OCI-LY3 (cell line): ENCODE data around the gene CCL1.

ENCODE experiments used
- H2AFZ ChIP-seq: fragments of 200-600, 300-600 bp; shearing (Covaris generic); 2 replicates; pipeline ENCODE4 v1.6.0; 2014; ENCODE audit warnings: antibody characterized with exemption, low read depth, low read length
- H3K27ac ChIP-seq: fragments of 200-600, 300-600 bp; sonication (generic); 2 replicates; pipeline ENCODE4 v1.5.1; 2014; ENCODE audit warnings: mild to moderate bottlenecking, low read length, moderate library complexity, mixed read lengths
- H3K27me3 ChIP-seq: fragments of 200-600, 300-600 bp; sonication (generic); 2 replicates; pipeline ENCODE4 v1.6.1; 2014; ENCODE audit warnings: low read depth, low read length, mixed read lengths
- H3K36me3 ChIP-seq: fragments of 200-600, 300-600 bp; sonication (generic); replicated peaks from 2 replicates; pipeline ENCODE3; 2014; ENCODE audit warnings: low read depth, low read length, mixed read lengths
- H3K4me1 ChIP-seq: fragments of 300-600, 200-600 bp; sonication (generic); 2 replicates; pipeline ENCODE4 v1.6.1; 2014; ENCODE audit warnings: low read length, mixed read lengths
- H3K4me2 ChIP-seq: fragments of 200-600, 300-600 bp; sonication (generic); 2 replicates; pipeline ENCODE4 v1.6.1; 2014; ENCODE audit warnings: low read length, mixed read lengths
- H3K4me3 ChIP-seq: fragments of 300-600, 200-600 bp; sonication (generic); 2 replicates; pipeline ENCODE4 v1.5.1; 2014; ENCODE audit warnings: antibody characterized with exemption, mild to moderate bottlenecking, low read length, moderate library complexity
- H3K79me2 ChIP-seq: fragments of 300-600, 200-600 bp; shearing (Covaris generic); 2 replicates; pipeline ENCODE4 v1.6.1; 2014; ENCODE audit warnings: mild to moderate bottlenecking, low read length, mixed read lengths
- H3K9ac ChIP-seq: fragments of 300-600, 200-600 bp; shearing (Covaris generic); 2 replicates; pipeline ENCODE4 v1.6.0; 2014; ENCODE audit warnings: mild to moderate bottlenecking, low read length, moderate library complexity
- H3K9me3 ChIP-seq: fragments of 200-600, 300-600 bp; shearing (Covaris generic); 2 replicates; pipeline ENCODE4 v1.6.1; 2014; ENCODE audit warnings: low read length, mixed read lengths; ENCODE audit not compliant: insufficient read depth
- H4K20me1 ChIP-seq: fragments of 200-600, 300-600 bp; sonication (generic); 2 replicates; pipeline ENCODE4 v1.6.1; 2016; ENCODE audit warnings: low read length, mixed read lengths; ENCODE audit not compliant: insufficient read depth
- CTCF ChIP-seq: fragments of 200-600, 300-600 bp; sonication (generic); IDR thresholded peaks from 2 replicates; pipeline ENCODE4 v1.5.1; 2014; ENCODE audit warnings: antibody characterized with exemption, low read length, low read depth
- EZH2phosphoT487 ChIP-seq: fragments of 200-600 bp; shearing (Covaris generic); IDR thresholded peaks from 2 replicates; pipeline ENCODE4 v1.6.1; 2018; ENCODE audit warnings: antibody characterized with exemption, mixed run types, low read depth

Gene CCL1

GRCh38 chr17:34408439-34408838, 45.4 kb upstream of the CCL1 start:
- Histone ChIP-seq H3K27me3 (peaks cover 71% of the 10 kb centered on the region), H3K9ac (no peak overlapping the region), H3K79me2 (no peaks in the 10 kb centered on the region), H4K20me1 (no peaks in the 10 kb centered on the region; the same call in 1 of the 2 replicates), H3K4me3 (no peak overlapping the region), H2AFZ (no peak overlapping the region), H3K4me1 (no peaks in the 10 kb centered on the region), H3K9me3 (no peaks in the 10 kb centered on the region), H3K4me2 (no peak overlapping the region), H3K27ac (no peak overlapping the region), H3K36me3 (no peaks in the 10 kb centered on the region)
- no peak for TF ChIP-seq CTCF
- no peak for TF ChIP-seq EZH2phosphoT487

- Histone ChIP-seq H4K20me1 (no peaks in the 10 kb centered on the region; the same call in 1 of the 2 replicates), H3K27ac (no peak overlapping the region), H3K4me1 (no peaks in the 10 kb centered on the region), H3K36me3 (no peaks in the 10 kb centered on the region), H3K4me2 (no peak overlapping the region), H3K4me3 (no peak overlapping the region), H3K27me3 (peaks cover 53% of the 10 kb centered on the region), H3K9me3 (no peaks in the 10 kb centered on the region), H3K79me2 (no peaks in the 10 kb centered on the region), H3K9ac (no peak overlapping the region), H2AFZ (no peak overlapping the region)
- TF ChIP-seq EZH2phosphoT487 (no peak), CTCF (no peak)
These were observed 43.2 kb upstream of the CCL1 start for GRCh38 chr17:34406226-34406625.

GRCh38 chr17:34403006-34403405, 40.0 kb upstream of the CCL1 start:
- H3K4me1 ChIP-seq, result peaks cover 19% of the 10 kb centered on the region
- no peak overlapping the region for H2AFZ ChIP-seq
- H3K4me3 ChIP-seq, result no peak overlapping the region
- H3K27ac ChIP-seq, result no peak overlapping the region
- no peaks in the 10 kb centered on the region for H3K79me2 ChIP-seq
- H3K36me3 ChIP-seq, result no peaks in the 10 kb centered on the region
- peaks cover 49% of the 10 kb centered on the region for H3K27me3 ChIP-seq
- TF ChIP-seq EZH2phosphoT487, result no peak
- TF ChIP-seq CTCF, result no peak
- no peaks in the 10 kb centered on the region; the same call in 1 of the 2 replicates for H4K20me1 ChIP-seq
- no peak overlapping the region for H3K4me2 ChIP-seq
- no peak overlapping the region for H3K9ac ChIP-seq
- H3K9me3 ChIP-seq, result no peaks in the 10 kb centered on the region

DNA sequence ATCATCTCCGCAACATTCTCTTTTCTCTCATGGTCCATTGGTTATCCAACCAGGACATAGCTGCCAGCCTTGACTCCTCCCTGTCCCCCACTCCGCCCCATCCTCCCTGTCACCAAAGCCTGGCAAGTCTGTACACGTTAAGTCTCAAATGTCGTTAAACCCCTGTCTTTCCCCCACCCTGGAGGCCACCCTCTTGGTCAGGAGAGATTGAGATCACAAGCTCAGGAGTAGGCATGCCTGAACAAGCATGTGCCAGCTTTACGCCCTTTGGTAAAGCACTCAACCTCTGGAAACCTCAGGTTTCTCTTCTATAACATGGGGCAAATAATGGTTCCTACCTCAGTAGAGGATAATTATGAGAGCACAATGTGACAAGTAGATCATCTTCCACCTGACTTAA, 38.1 kb upstream of the CCL1 start:
- peaks cover 5% of the 10 kb centered on the region; the same call in 1 of the 2 replicates for H4K20me1 ChIP-seq

More for the DNA sequence above, 38.1 kb upstream of the CCL1 start:
- H3K4me3 ChIP-seq, result no peak overlapping the region
- TF ChIP-seq CTCF (no peak), EZH2phosphoT487 (no peak)
- H3K27me3 ChIP-seq, result peaks cover 44% of the 10 kb centered on the region
- H2AFZ ChIP-seq, result no peak overlapping the region
- H3K4me1 ChIP-seq, result peaks cover 22% of the 10 kb centered on the region
- H3K9me3 ChIP-seq, result no peaks in the 10 kb centered on the region
- no peak overlapping the region for H3K4me2 ChIP-seq
- no peaks in the 10 kb centered on the region for H3K36me3 ChIP-seq
- H3K9ac ChIP-seq, result no peak overlapping the region
- H3K27ac ChIP-seq, result no peak overlapping the region
- H3K79me2 ChIP-seq, result no peaks in the 10 kb centered on the region
